Upper lobe of right lung (tissue), 1 donor: Measurements from ENCODE around the gene SREBF2. TPM values are rescaled to one million over a fixed set of nuclear protein-coding genes. Genes with fewer than 3 reads are reported as not detected.

Source experiments
- ATAC-seq: fragments of 200-7000 bp; cut with Tn5 transposase; one replicate; pipeline ENCODE4 v1.9.1; 2020; ENCODE audit warnings: mild to moderate bottlenecking, moderate library complexity
- DNase-seq: peaks from one replicate; pipeline ENCODE4 v3.0.0-alpha.2; 2020
- H3K27ac ChIP-seq: fragments of 200-600 bp; one replicate; pipeline ENCODE4 v1.8.0; 2022
- H3K27me3 ChIP-seq: fragments of 200-600 bp; one replicate; pipeline ENCODE4 v1.8.0; 2022; ENCODE audit warnings: mild to moderate bottlenecking
- H3K36me3 ChIP-seq: fragments of 200-600 bp; one replicate; pipeline ENCODE4 v1.8.0; 2022
- H3K4me1 ChIP-seq: fragments of 200-600 bp; one replicate; pipeline ENCODE4 v1.8.0; 2022
- H3K4me3 ChIP-seq: fragments of 200-600 bp; one replicate; pipeline ENCODE4 v1.8.0; 2022; ENCODE audit warnings: mild to moderate bottlenecking
- H3K9me3 ChIP-seq: fragments of 200-600 bp; one replicate; pipeline ENCODE4 v1.8.0; 2022
- intact Hi-C: fragments of 100-400 bp; cut with DNase I; formaldehyde crosslinking; loops from one replicate; pipeline ENCODE4 v1.11.0; 2022
- total RNA-seq: library from RNA; stranded (reverse); fragmentation: NEBNext Ultra II Directional; extraction: Animal tissue kit (Norgen Biotek cat#: 25700); gene quantifications from one replicate; pipeline ENCODE4 v1.2.1, GENCODE V29; 2021
- TF ChIP-seq, protein P1 (sequence below): fragments of 200-600 bp; IDR thresholded peaks from one replicate; pipeline ENCODE4 v1.8.0; 2022; ENCODE audit warnings: antibody characterized with exemption
- donor health status: DM: no; HTN: yes; CAD: no; lungs with severe emphysema.

SREBF2 gene
- total RNA-seq, 1 donor from 2014 or later: 156 TPM

- intact Hi-C loops: no loop called here
- TF ChIP-seq, protein P1, sequence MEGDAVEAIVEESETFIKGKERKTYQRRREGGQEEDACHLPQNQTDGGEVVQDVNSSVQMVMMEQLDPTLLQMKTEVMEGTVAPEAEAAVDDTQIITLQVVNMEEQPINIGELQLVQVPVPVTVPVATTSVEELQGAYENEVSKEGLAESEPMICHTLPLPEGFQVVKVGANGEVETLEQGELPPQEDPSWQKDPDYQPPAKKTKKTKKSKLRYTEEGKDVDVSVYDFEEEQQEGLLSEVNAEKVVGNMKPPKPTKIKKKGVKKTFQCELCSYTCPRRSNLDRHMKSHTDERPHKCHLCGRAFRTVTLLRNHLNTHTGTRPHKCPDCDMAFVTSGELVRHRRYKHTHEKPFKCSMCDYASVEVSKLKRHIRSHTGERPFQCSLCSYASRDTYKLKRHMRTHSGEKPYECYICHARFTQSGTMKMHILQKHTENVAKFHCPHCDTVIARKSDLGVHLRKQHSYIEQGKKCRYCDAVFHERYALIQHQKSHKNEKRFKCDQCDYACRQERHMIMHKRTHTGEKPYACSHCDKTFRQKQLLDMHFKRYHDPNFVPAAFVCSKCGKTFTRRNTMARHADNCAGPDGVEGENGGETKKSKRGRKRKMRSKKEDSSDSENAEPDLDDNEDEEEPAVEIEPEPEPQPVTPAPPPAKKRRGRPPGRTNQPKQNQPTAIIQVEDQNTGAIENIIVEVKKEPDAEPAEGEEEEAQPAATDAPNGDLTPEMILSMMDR: no peak
- Histone ChIP-seq H3K9me3 (no peaks in the 10 kb centered on the region), H3K4me3 (no peak overlapping the region), H3K36me3 (peaks cover 70% of the 10 kb centered on the region), H3K4me1 (no peaks in the 10 kb centered on the region), H3K27me3 (no peaks in the 10 kb centered on the region), H3K27ac (no peak overlapping the region)
- DNase-seq: no peak
- no peak for ATAC-seq
These were observed 70.1 kb downstream of the SREBF2 start for GRCh38 chr22:41902932-41903421.

GRCh38 chr22:41904450-41905410, 71.8 kb downstream of the SREBF2 start:
- intact Hi-C loops: no loop called here
- Histone ChIP-seq H3K4me1 (no peaks in the 10 kb centered on the region), H3K9me3 (no peaks in the 10 kb centered on the region), H3K36me3 (peaks cover 53% of the 10 kb centered on the region), H3K27me3 (peaks cover 9% of the 10 kb centered on the region), H3K27ac (no peak overlapping the region), H3K4me3 (no peak overlapping the region)
- ATAC-seq: no peak
- no peak for DNase-seq
- TF ChIP-seq, protein P1: no peak

DNA sequence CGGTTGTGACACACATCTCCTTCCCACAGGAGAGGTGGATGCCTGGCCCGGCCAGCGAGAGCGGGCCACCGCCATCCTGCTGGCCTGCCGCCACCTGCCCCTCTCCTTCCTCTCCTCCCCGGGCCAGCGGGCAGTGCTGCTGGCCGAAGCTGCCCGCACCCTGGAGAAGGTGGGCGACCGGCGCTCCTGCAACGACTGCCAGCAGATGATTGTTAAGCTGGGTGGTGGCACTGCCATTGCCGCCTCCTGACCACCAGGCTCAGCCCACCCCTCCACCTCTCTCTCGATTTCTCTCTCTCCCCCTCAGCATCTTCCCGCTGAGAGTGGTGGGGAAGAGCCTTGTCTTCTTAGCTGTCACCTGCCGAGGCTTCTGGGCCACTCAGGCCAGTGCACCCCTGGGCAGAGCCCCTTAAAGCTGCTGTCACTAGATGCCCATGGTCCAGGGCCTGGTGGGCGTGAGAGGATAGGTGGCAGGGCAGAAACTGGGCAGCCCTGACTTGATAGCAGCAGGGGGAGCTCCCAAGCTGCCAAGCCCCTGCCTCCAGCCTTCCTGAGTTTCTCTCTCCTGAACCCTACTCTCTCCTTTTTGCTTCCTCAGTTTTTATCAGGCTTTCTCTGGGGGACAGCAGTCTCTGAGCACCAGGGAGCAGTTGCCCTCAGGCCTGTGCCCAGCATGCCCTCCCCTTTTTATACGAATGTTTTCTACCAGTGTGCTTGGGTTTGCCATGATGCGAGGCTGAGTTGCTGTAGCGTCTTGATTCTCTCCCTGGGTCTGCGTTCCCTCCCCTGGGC, 72.7 kb downstream of the SREBF2 start:
- DNase-seq (no peak), ATAC-seq (no peak)
- Histone ChIP-seq H3K9me3 (no peaks in the 10 kb centered on the region), H3K4me3 (no peak overlapping the region), H3K36me3 (peaks cover 44% of the 10 kb centered on the region), H3K4me1 (peaks cover 3% of the 10 kb centered on the region), H3K27me3 (peaks cover 18% of the 10 kb centered on the region), H3K27ac (no peak overlapping the region)
- intact Hi-C loops: no loop called here
- TF ChIP-seq, protein P1: no peak

DNA sequence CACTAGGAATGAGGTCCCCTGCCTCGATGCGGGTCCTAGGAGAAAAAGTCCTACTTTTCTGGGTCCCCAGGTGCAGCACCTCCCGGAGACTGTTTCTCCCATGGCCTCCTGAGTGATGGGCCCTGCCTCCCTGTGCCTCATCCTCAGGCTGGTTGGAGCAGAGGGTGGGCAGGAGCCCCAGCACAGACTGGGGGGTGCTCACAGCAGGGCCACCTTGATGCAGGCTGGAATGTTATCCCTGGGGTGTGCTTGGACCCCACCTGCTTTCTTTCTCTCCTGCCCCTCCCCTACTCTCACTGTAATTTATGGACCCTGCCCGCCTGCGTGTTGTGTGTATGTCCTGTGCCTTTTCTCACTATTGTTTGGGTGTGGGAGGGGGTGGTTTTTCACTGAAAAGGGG, 73.9 kb downstream of the SREBF2 start:
- Histone ChIP-seq H3K4me3 (no peak overlapping the region), H3K4me1 (peaks cover 10% of the 10 kb centered on the region), H3K27me3 (peaks cover 30% of the 10 kb centered on the region), H3K36me3 (peaks cover 34% of the 10 kb centered on the region), H3K27ac (no peak overlapping the region), H3K9me3 (no peaks in the 10 kb centered on the region)
- ATAC-seq (no peak), DNase-seq (no peak)
- TF ChIP-seq, protein P1: no peak
- intact Hi-C loops: no loop called here

- H3K9me3 ChIP-seq: no peaks in the 10 kb centered on the region
- ATAC-seq (no peak), DNase-seq (no peak)
- no peak overlapping the region for H3K27ac ChIP-seq
- no peak overlapping the region for H3K4me3 ChIP-seq
- peaks cover 10% of the 10 kb centered on the region for H3K4me1 ChIP-seq
- intact Hi-C loops: no loop called here
- peaks cover 31% of the 10 kb centered on the region for H3K36me3 ChIP-seq
- H3K27me3 ChIP-seq: peaks cover 39% of the 10 kb centered on the region
- TF ChIP-seq, protein P1: no peak
These were observed 74.8 kb downstream of the SREBF2 start for GRCh38 chr22:41907436-41908401.
